ENCODE measurements around the gene ZNF776. TPM values are rescaled to one million over a fixed set of nuclear protein-coding genes. Genes with fewer than 3 reads are reported as not detected.

The ZNF776 gene
- total RNA-seq, 2 donors from 2014 or later = 12.4 to 13.6 TPM

- Mint-ChIP-seq H3K4me1 (no peaks in the 10 kb centered on the region), H3K27ac (no peak overlapping the region), H3K27me3 (no peaks in the 10 kb centered on the region), H3K4me3 (no peak overlapping the region), H3K36me3 (ENCODE audit: low read depth) (peaks cover 18% of the 10 kb centered on the region)
- no peak for DNase-seq
- H3K9me3 ChIP-seq (ENCODE audit: control insufficient read depth, low read length, poor library complexity, severe bottlenecking) = peaks cover 64% of the 10 kb centered on the region
- ATAC-seq = no peak
These were observed 7.6 kb downstream of the ZNF776 start for GRCh38 chr19:57754091-57754673.

GRCh38 chr19:57755031-57755430 is 8.4 kb downstream of the ZNF776 start:
- ATAC-seq (no peak), DNase-seq (no peak)
- Mint-ChIP-seq H3K4me1 (no peaks in the 10 kb centered on the region), H3K27me3 (no peaks in the 10 kb centered on the region), H3K36me3 (ENCODE audit: low read depth) (peaks cover 16% of the 10 kb centered on the region), H3K4me3 (no peak overlapping the region), H3K27ac (no peak overlapping the region)
- H3K9me3 ChIP-seq (ENCODE audit: control insufficient read depth, low read length, poor library complexity, severe bottlenecking) = peaks cover 56% of the 10 kb centered on the region

GRCh38 chr19:57757941-57758340 is 11.3 kb downstream of the ZNF776 start:
- no peak overlapping the region for H3K27ac Mint-ChIP-seq
- H3K4me3 Mint-ChIP-seq = no peak overlapping the region
- ATAC-seq = no peak
- H3K27me3 Mint-ChIP-seq = no peaks in the 10 kb centered on the region
- H3K4me1 Mint-ChIP-seq = no peaks in the 10 kb centered on the region
- peaks cover 34% of the 10 kb centered on the region for H3K9me3 ChIP-seq (ENCODE audit: control insufficient read depth, low read length, poor library complexity, severe bottlenecking)
- no peak for DNase-seq
- H3K36me3 Mint-ChIP-seq (ENCODE audit: low read depth) = peaks cover 7% of the 10 kb centered on the region

- peaks cover 5% of the 10 kb centered on the region for H3K36me3 Mint-ChIP-seq (ENCODE audit: low read depth)
- ATAC-seq = no peak
- no peak overlapping the region for H3K27ac Mint-ChIP-seq
- no peaks in the 10 kb centered on the region for H3K27me3 Mint-ChIP-seq
- no peaks in the 10 kb centered on the region for H3K4me1 Mint-ChIP-seq
- H3K9me3 ChIP-seq (ENCODE audit: control insufficient read depth, low read length, poor library complexity, severe bottlenecking) = peaks cover 23% of the 10 kb centered on the region
- no peak overlapping the region for H3K4me3 Mint-ChIP-seq
- no peak for DNase-seq
These were observed 12.5 kb downstream of the ZNF776 start for GRCh38 chr19:57759096-57759495.

GRCh38 chr19:57769345-57770131 is 22.9 kb downstream of the ZNF776 start, which contains the start of gene ZNF586:
Gene ZNF586 (plus strand): TSS chr19:57769676. CDS start chr19:57769843, 167 bp downstream.
- peaks cover 17% of the 10 kb centered on the region for H3K9me3 ChIP-seq (ENCODE audit: control insufficient read depth, low read length, poor library complexity, severe bottlenecking)
- Mint-ChIP-seq H3K27ac (peak within 1 kb of the TSS; percentile 64), H3K4me1 (peaks cover 15% of the 10 kb centered on the region), H3K36me3 (ENCODE audit: low read depth) (peaks cover 7% of the 10 kb centered on the region), H3K27me3 (no peaks in the 10 kb centered on the region), H3K4me3 (peak within 1 kb of the TSS; percentile 90)
- DNase-seq (peak; percentile 70 to 74 (median 72)), ATAC-seq (peak; percentile 100)

- Mint-ChIP-seq H3K27ac (no peak overlapping the region), H3K36me3 (ENCODE audit: low read depth) (peaks cover 10% of the 10 kb centered on the region), H3K27me3 (no peaks in the 10 kb centered on the region), H3K4me3 (peak overlapping the region; percentile 52), H3K4me1 (peaks cover 15% of the 10 kb centered on the region)
- no peak for ATAC-seq
- peaks cover 18% of the 10 kb centered on the region for H3K9me3 ChIP-seq (ENCODE audit: control insufficient read depth, low read length, poor library complexity, severe bottlenecking)
- DNase-seq = no peak
These were observed 24.8 kb downstream of the ZNF776 start for GRCh38 chr19:57771417-57771816.

- DNase-seq (no peak), ATAC-seq (no peak)
- Mint-ChIP-seq H3K27ac (no peak overlapping the region), H3K4me1 (peaks cover 15% of the 10 kb centered on the region), H3K27me3 (no peaks in the 10 kb centered on the region), H3K4me3 (peak overlapping the region; percentile 1), H3K36me3 (ENCODE audit: low read depth) (peaks cover 12% of the 10 kb centered on the region)
- peaks cover 29% of the 10 kb centered on the region for H3K9me3 ChIP-seq (ENCODE audit: control insufficient read depth, low read length, poor library complexity, severe bottlenecking)
These were observed 26.9 kb downstream of the ZNF776 start for GRCh38 chr19:57773488-57773887.

GRCh38 chr19:57776764-57777296 is 30.2 kb downstream of the ZNF776 start:
- H3K9me3 ChIP-seq (ENCODE audit: control insufficient read depth, low read length, poor library complexity, severe bottlenecking) = peaks cover 58% of the 10 kb centered on the region
- no peaks in the 10 kb centered on the region for H3K27me3 Mint-ChIP-seq
- DNase-seq (no peak), ATAC-seq (no peak)
- peaks cover 12% of the 10 kb centered on the region for H3K36me3 Mint-ChIP-seq (ENCODE audit: low read depth)
- H3K4me3 Mint-ChIP-seq = no peak overlapping the region
- H3K4me1 Mint-ChIP-seq = peaks cover 4% of the 10 kb centered on the region
- H3K27ac Mint-ChIP-seq = no peak overlapping the region

GRCh38 chr19:57778336-57778735 is 31.7 kb downstream of the ZNF776 start:
- peaks cover 56% of the 10 kb centered on the region for H3K9me3 ChIP-seq (ENCODE audit: control insufficient read depth, low read length, poor library complexity, severe bottlenecking)

GRCh38 chr19:57779220-57779845 is 32.7 kb downstream of the ZNF776 start:
- ATAC-seq = no peak
- no peak overlapping the region for H3K4me3 Mint-ChIP-seq
- no peak overlapping the region for H3K27ac Mint-ChIP-seq
- no peaks in the 10 kb centered on the region for H3K27me3 Mint-ChIP-seq
- H3K9me3 ChIP-seq (ENCODE audit: control insufficient read depth, low read length, poor library complexity, severe bottlenecking) = peaks cover 51% of the 10 kb centered on the region
- no peak for DNase-seq
- H3K4me1 Mint-ChIP-seq = no peaks in the 10 kb centered on the region
- H3K36me3 Mint-ChIP-seq (ENCODE audit: low read depth) = peaks cover 10% of the 10 kb centered on the region

More at GRCh38 chr19:57778336-57778735, 31.7 kb downstream of the ZNF776 start:
- Mint-ChIP-seq H3K27me3 (no peaks in the 10 kb centered on the region), H3K4me1 (peaks cover 4% of the 10 kb centered on the region), H3K4me3 (no peak overlapping the region), H3K27ac (no peak overlapping the region), H3K36me3 (ENCODE audit: low read depth) (peaks cover 10% of the 10 kb centered on the region)
- ATAC-seq = no peak
- DNase-seq = no peak

- H3K27ac Mint-ChIP-seq = no peak overlapping the region
- H3K27me3 Mint-ChIP-seq = no peaks in the 10 kb centered on the region
- peaks cover 19% of the 10 kb centered on the region for H3K9me3 ChIP-seq (ENCODE audit: control insufficient read depth, low read length, poor library complexity, severe bottlenecking)
- ATAC-seq (no peak), DNase-seq (no peak)
- peaks cover 7% of the 10 kb centered on the region for H3K36me3 Mint-ChIP-seq (ENCODE audit: low read depth)
- no peaks in the 10 kb centered on the region for H3K4me1 Mint-ChIP-seq
- no peak overlapping the region for H3K4me3 Mint-ChIP-seq
These were observed 39.7 kb downstream of the ZNF776 start for GRCh38 chr19:57786286-57786685.

GRCh38 chr19:57786906-57787305 is 40.3 kb downstream of the ZNF776 start:
- Mint-ChIP-seq H3K4me1 (no peaks in the 10 kb centered on the region), H3K36me3 (ENCODE audit: low read depth) (peaks cover 7% of the 10 kb centered on the region), H3K27me3 (no peaks in the 10 kb centered on the region), H3K27ac (no peak overlapping the region), H3K4me3 (no peak overlapping the region)
- peaks cover 14% of the 10 kb centered on the region for H3K9me3 ChIP-seq (ENCODE audit: control insufficient read depth, low read length, poor library complexity, severe bottlenecking)
- DNase-seq (no peak), ATAC-seq (no peak)

- no peak overlapping the region for H3K4me3 Mint-ChIP-seq
- DNase-seq (no peak), ATAC-seq (no peak)
- H3K4me1 Mint-ChIP-seq = no peaks in the 10 kb centered on the region
- H3K27me3 Mint-ChIP-seq = no peaks in the 10 kb centered on the region
- H3K9me3 ChIP-seq (ENCODE audit: control insufficient read depth, low read length, poor library complexity, severe bottlenecking) = peaks cover 10% of the 10 kb centered on the region
- no peak overlapping the region for H3K27ac Mint-ChIP-seq
- peaks cover 7% of the 10 kb centered on the region for H3K36me3 Mint-ChIP-seq (ENCODE audit: low read depth)
These were observed 41.6 kb downstream of the ZNF776 start for GRCh38 chr19:57788114-57788692.

Measured in T-helper 17 cell (primary cell).